SH-SY5Y (cell line): ENCODE data around the gene SERPINB2.

Source experiments
- GATA2 ChIP-seq: IDR thresholded peaks from 2 replicates; pipeline ENCODE4 v1.6.1; 2011; ENCODE audit warnings: mild to moderate bottlenecking, low read depth, low read length
- GATA3 ChIP-seq: IDR thresholded peaks from 2 replicates; pipeline ENCODE4 v1.6.1; 2011; ENCODE audit warnings: low read depth, mild to moderate bottlenecking, low read length, moderate library complexity

GRCh38 chr18:63892566-63892965 is 5.1 kb downstream of the SERPINB2 start:
- no peak for TF ChIP-seq GATA2
- no peak for TF ChIP-seq GATA3
